NK-92 treated with Interleukin-12 subunit alpha and Interleukin-12 subunit beta, amount 100 ng/mL, for 24 hours (cell line): ENCODE results near the gene ERG28.

Source experiments
- DNase-seq: peaks from one replicate; lab custom pipeline; 2025; lab: John Stamatoyannopoulos, UW

The ERG28 gene

DNA sequence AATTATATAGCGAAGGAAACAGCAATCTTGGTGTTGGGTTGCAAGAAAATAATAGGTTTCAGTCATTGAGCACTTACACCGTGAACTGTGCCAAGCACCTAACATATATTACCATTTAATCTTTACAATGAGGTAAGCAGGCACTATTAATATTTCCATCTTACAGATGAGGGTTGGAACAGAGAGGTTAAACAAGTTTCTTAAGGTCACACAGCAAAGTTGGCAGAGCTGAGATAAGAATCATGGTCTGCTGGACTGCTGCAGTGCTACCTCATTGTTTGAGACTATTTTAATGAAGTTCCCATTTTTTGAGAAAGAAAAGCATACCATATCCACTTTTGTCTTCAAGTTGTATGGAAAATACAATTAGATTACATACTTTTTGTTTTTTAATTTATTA lies 1.7 kb downstream of the ERG28 start:
- no peak for DNase-seq

DNA sequence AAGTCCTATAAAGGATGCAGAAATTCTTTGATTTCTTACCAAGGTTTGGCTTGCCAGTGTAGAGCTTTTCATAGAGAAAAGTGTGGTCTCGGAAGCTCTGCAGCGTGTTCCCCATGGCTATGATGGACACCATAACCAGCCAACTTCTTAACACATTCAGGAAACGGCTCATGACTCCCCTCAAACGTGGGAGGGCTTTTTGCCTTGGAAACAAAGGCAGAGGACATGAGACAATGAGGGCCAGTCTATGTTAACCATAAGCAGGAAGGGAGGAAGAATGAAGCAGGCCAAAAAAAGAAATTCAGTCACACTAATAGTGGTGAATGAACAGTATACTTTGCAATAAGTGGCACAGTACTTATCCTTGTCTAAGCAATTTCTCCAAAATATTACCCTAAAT lies 3.3 kb downstream of the ERG28 start:
- no peak for DNase-seq

DNA sequence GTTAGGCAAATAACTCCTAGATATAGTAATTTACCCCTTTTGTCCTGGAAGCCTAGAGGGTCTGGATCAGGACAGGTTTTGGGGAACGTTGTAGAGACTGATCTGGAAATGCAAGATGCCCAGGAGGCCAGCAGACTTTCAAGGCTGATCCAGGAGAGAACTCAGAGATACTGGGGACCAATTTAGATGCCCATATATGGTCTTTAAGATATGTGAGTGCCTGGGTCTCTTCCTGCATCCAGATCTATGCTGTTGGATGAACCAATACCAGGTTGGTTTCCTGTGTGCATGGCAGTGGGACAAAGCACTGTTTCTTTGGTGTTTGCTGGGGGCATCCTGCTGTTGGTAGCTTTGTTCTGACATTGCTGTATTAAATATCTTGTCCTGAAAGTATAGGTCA lies 5.4 kb downstream of the ERG28 start:
- no peak for DNase-seq

DNA sequence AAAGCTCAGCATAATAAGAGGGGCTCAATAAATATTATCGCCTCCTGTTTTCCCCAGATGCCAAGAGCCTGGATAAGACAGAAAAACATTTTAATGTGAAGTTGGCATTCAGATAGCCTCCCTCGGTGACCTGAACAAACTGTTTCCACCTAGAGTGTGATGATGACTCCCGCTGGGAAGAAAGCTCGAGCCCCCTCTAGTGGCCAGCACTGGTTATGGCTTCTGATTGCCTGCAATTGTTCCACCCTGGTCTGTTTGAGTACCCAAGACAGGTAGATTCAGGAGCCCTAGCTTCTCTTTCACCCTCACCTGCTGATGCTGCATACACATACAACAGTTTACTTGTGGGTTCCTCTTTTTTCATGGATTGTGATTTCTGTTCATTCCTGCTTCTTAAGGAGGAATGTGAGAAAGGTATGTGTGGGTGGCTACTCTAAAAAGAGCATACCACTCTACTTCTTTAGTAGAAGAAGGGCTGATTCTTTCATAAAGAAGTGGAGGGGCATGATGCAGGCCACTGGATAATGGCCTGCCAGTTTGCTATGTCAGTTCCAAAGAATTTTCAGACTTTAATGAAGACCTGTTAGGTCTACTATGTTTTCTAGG lies 6.4 kb downstream of the ERG28 start:
- peak; percentile 49 for DNase-seq

DNA sequence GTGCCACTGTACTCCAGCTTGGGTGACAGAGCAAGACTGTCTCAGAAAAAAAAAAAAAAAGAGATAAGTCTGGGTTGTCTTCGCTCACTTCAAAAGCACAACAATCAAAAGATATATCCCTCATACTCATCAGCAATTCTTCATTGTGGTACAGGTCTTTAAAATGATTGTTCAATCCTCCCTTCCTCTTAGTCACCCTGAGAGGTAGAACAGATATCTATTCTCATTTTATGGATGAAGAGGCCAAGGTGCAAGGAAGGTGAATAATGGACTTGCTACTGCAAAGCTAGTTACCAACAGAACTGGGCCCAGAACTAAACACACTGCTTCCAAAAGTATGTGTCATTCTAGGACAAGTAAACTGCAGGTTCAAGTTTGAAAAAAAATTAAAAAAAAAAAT lies 7.1 kb downstream of the ERG28 start:
- DNase-seq = no peak

DNA sequence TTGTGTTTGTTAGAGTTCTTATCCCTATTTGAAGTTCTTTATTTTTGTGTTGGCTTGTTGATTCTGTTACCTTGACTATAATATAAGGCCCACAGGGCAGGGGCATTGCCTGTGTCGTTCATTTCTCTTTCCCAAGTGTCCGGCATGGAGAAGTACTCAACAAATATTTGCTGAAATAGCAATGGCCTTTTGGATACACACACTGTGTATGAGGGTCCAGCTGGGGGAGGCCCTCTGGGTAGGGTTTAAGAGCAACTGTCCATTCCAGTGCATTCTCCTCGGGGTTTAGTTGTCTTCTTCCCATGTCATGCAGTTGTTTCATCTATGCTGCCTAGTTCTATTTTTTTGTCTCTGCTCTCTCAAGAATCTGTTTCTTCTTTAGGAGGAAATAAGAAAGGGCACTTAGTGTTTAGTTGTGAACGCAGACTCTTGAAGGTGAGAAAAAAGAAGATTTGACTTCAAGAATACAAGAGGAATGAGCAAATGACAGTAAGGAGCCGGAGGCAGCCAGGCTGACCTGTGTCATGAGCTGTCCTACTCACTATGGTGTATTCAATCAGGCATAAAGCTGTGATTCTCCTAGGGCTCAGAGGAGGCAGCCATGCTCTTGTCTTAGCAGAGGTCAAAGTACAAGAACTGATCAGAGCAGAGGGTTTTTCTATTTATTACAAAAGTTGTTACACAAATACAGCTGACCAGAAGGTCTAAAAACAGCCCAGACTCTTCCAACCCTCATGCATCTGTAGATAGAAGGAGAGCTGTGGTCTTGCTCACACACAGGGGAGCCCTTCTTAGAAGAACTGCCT lies 10.2 kb downstream of the ERG28 start:
- no peak for DNase-seq

DNA sequence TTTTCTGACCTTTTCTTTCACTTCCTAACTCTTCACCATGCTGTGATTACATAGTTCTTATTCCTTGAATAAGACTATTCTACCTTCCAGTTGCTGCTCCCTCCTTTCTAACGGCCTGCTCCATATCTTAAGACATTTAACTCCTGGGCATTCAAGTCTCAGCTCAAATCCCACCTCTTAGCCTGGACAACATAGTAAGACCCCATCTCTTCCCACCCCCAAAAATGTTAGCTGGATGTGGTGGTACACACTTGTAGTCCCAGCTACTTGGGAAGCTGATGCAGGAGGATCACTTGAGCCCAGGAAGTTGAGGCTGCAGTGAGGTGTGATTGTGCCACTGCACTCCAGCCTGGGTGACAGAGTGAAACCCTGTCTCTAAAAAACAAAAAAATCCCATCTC lies 10.9 kb downstream of the ERG28 start:
- DNase-seq = no peak

DNA sequence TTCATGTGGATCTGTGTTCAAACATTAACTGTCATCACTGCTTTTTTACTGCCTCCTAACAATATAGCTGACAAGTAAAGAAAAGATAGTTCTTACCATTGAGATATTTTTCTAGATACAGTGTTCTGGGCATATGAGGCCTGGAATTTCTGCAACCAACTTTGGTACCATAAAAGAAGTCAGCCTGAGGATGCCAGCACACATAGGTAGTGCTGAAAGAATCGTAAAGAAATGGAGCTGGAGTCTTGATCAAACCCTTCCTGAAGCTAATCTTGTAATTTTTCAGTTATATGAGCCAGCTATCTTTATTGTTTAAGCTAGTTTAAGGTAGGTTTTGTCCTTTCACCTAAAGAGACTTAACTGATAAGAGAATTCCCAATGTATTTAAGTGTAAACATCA lies 11.3 kb downstream of the ERG28 start:
- no peak for DNase-seq

DNA sequence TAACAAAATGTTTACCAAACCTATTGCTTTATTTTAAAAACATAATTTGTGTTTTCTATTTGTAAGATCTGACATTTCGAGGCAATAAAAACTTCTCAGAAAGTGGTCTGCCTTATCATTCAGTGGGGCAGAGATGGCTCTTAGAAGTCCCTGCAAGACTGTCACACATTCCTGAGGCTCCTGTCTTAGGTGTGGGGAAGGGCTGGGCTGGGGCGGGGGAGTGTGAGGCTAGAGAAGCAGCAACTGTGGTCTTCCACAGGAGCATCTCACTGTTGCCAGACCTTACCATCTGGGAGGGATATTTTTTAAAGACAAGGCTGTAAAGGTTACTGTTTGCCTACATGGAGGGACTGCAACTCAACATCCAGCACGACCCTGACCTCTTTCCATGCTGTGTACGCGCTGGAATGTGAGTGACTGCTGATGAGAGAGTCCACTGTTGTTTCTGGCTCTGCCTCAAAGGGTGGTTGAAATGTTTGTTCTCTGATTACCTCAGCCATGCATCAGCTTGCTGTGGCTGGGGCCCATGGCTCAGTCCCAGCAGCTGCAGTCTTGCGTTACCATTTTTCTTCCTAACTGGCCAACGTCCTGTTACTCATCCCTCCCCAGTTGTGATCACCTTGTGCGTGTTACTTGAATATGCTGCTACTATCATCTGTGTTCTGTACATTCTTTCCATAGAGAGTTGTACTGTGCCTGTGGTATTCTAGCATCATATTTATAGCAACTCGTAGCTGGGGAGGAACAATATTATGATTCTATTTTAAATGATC lies 12.4 kb downstream of the ERG28 start:
- no peak for DNase-seq

DNA sequence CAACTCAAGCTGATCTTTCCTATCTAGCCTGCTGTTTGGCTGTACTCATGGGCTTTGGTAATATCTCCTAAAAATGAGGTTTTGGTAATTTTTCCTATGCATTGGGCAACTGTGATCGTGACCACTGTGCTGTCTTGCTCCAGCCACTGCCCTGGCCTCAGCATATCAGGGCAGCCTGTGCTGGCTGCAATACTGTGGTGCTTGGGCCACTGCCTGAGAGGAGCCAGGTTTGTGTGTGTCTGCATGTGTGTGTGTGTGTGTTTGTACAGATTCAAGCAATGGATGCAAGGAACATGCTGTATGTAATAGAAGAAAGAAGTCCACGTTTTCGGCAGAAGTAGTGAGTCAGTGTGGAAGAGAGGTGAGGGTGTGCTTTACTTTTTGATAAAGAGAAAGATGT lies 13.0 kb downstream of the ERG28 start:
- DNase-seq = no peak

DNA sequence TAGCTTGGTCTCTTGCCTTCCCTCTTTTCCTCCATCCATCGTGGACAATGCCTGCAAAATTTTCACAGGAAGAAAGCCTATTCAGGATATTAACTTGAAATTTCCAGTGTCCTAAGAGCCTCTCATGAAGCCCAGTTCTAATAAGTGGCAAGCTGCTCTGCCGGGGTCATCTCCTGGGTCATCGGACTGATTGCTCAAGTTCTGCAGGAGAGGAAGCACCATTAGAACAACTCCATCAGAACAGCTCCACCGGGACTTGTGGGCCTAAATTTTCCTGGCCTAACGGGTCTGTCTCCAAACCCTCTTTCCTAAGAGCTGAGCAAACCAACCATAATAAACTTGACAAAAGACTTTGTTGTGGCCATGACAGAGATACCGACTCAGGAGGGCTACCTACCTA lies 13.9 kb downstream of the ERG28 start:
- DNase-seq = no peak

DNA sequence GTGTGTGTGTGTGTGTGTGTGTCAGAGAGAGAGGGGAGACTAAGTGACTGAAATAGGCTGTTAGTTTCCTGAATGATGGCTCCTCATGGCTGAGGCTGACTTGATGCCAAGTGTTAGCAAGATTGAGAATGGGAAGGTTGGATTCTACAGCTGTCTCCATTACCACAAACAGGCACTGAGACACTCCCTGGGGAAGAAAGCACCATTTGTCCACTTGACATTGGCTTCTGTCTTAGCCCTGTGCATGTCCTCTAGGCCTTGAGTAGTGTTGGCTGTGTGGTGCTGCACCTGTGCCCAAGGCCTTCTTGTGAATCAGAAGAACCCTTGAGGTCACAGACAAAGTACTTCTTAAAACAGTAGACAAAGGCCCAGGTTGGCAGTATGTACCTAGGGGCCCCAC lies 15.6 kb downstream of the ERG28 start:
- no peak for DNase-seq

DNA sequence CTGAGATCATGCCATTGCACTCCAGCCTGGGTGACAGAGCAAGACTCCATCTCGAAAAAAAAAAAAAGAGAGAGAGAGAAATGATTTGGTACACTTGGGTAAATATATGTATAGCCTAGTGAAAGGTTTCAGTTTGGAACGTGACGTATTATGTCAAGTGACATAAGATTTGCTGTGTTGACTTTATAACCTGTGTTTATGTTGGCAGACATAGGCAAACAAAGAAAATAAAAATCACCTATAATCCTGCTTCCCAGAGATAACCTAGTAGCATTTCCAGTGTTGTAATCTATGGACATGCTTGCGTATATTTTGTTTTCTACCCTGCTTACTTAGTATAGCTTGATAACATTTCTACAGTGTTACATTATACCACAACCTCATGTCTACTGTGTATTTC lies 16.7 kb downstream of the ERG28 start:
- DNase-seq = no peak

DNA sequence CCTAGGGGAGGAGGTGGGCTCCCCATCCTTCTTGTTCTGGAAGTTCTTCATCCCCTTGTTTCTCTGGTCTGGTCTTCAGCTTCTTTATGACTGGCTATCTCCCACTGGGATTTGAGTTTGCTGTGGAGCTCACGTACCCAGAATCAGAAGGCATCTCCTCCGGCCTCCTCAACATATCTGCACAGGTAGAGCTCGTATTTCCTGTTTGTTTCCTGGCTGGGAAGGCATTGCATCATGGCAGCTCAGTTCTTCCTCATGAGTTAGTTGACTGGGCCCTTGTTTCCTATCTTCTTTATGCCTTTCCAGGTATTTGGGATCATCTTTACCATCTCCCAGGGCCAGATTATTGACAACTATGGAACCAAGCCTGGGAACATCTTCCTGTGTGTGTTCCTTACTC lies 19.8 kb downstream of the ERG28 start:
- DNase-seq = no peak

DNA sequence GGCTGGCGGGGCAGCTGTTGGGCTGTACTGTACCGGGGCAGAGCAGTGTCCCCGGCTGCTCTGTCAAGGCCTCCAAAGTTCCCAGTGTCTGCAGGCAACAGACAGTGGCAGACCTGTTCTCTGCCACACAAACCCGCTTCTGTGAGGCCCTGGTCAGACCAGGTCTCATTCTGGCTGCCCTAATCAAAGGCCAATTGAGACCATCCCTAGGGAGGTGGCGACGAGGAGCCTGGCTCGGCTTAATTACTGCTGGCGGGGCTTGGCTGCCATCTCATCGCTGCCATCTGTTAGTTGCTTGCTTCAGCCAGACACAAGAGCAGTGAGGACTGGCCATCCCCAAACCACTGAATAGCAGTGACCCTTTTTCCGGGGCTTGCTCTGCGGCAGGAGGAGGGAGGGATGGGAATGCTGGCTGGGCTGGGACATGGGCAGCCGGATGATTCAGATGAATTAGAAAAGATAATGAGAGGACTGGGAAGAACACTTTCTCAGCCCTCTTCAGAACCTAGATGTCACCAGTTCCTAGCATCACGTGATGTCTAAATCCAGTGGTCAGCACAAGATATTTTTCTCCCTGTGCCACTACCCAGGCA lies 24.5 kb downstream of the ERG28 start:
- no peak for DNase-seq

DNA sequence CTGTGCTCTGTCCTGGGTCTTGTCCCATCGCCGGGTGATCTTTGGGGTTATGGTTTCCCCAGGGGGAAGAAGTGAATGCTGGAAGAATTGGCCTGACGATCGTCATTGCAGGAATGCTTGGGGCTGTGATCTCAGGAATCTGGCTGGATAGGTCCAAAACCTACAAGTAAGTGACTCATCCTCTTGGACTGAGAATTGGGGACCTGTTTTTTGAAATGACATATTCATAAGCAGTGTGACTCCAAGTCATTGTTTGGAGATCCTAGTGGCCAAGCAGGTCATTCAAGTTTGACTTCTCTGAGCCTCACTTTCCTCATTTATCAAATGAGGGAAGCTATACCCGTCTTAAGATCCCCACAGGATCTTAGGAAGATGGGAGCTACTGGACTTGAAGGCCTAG lies 25.8 kb downstream of the ERG28 start:
- no peak for DNase-seq

DNA sequence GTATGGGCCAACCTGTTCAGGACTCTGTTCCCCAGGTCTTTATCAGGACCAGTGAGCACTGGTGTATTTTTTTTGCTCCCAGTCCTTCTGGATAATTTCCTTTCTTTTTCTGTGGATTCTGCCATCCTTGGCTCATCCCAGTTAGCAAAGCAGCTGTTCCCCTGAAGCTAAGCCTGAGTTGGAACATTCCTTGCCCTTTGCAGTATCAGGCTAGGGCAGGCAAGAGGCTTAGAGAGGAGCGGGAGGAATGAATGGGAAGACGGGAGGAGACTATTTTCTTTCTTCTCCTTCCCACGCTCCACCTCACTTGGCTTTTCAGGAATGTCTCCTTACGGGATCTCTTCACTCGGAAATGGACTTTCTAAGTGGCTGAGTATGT lies 29.2 kb downstream of the ERG28 start:
- no peak for DNase-seq

DNA sequence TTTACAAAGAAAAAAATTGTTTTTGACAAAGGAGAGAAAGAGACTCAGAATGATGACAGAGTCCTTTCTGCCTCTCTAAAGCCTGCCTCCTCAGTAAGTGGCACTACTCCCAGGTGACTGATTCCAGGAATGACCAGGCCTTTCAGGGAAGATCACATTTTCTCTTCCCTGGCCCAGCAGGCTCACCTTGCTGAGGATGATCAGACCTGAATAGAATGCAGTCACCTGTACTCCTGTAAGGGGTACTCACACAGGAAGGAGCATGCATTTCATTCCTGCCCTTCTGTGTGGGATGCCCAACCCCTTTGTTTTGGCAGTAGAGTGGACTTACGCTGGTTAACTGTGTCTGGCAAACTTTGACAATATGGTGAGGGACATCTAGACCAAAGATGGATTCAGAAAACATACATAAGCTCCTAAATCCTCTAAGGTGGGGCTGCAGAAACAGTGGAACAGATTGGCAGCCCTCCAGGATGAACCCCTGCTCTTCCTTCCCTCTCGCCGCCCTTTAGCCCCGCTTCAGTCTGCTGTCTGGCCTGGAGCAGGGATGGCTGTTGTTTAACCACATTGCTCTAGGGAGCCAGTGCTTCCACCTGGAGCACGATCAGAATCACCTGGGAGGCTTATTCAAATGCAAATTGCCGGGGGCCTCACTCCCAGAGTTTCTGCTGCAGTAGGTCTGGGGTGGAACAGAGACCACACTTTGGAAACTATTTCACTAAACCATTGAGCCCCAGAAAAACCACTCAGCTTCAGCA lies 29.8 kb downstream of the ERG28 start:
- DNase-seq = no peak

DNA sequence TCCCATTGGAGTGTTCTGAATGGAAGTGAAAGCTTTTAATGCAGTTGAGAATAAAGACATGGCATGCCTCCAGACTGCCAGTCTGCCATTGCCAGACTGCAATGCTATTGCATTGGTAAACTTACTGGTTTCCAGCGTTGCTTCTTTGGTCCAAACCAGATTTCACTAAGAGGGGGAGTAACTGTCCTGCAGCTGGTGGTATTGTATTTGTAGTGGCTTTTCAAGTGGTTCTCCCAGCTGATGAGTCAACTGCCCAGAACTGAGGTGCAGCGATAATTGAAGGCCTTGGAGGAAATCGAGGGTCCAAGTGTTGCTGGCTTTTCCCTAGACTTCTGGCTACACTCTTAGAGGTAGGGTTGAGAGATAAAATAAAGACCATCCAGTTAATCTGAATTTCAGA lies 31.9 kb downstream of the ERG28 start:
- no peak for DNase-seq

DNA sequence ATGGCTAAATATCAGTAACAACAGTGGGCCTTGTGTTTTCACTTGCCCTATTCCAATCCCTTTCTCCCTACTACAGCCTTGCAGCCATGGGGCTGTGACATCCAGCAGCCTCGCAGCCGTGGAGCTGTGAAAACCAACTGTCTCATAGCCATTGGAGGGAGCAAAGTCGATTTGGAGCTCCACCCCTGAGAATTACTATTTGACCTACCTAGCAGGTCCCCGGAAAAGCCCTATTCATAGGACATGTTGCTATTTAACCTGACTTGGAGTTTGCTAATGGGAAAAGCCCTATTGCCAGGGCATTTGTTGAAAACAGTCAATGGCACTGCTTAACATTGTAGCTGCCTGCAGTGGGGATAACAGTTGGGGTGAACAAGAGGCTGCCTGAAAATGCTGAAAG lies 33.3 kb downstream of the ERG28 start:
- no peak for DNase-seq

DNA sequence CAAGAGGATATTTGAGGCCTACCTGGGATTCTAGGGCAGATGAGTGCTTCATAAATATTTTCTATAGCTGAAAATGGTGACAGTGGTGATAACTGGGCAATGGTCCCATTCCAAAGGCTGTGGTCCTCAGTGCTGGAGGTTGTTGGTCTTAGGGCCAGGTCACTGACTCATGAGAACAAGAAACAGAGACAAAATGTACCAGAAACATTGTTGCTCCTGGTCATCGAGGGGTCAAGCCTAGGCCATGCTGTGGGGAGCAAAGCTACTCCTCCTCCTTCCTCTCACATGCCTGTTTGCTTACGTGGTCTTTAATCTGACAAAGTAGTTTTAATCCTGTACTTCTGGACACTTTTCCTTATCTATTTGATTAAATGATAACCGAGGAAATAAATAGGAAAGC lies 33.8 kb downstream of the ERG28 start:
- no peak for DNase-seq

DNA sequence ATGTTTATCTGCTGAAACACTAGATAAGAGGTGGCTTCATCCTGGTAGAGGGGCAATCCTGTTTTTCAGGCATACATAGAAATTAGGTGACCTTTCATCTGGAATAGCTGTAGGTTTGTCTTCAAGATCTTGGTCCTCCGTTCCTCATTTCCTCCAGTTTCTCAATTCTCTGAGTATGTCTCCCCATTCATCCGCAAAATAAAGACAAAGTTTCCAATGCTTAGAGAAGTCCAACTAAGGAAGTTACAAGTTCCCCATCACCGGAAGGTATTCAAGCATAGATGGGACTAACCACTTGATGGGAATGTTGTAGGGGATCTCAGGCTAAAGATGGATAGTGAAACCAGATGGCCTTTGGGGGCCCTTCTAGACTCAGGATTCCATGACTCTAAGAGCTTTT lies 34.3 kb downstream of the ERG28 start:
- DNase-seq = no peak
